IMR-90 (cell line): ENCODE results near the gene CDC37L1.

Experiments used
- BHLHE40 ChIP-seq: fragments of 150-350 bp; IDR thresholded peaks from 2 replicates; pipeline ENCODE4 v1.6.1; 2016; ENCODE audit warnings: mild to moderate bottlenecking, low read depth, low read length
- CEBPB ChIP-seq: IDR thresholded peaks from 2 replicates; pipeline ENCODE4 v1.6.1; 2012; ENCODE audit warnings: low read depth, low read length, improper control_type of control experiment
- CTCF ChIP-seq: conservative IDR thresholded peaks from 2 replicates; pipeline ENCODE4 v1.5.1; 2012; ENCODE audit warnings: mild to moderate bottlenecking, low read depth, low read length, improper control_type of control experiment
- MXI1 ChIP-seq: IDR thresholded peaks from 2 replicates; pipeline ENCODE4 v1.6.1; 2012; ENCODE audit warnings: low read depth, mild to moderate bottlenecking, low read length, moderate library complexity, borderline replicate concordance
- POLR2A ChIP-seq: IDR thresholded peaks from 2 replicates; pipeline ENCODE4 v1.6.1; 2012; ENCODE audit warnings: mild to moderate bottlenecking, low read depth, low read length
- RCOR1 ChIP-seq: IDR thresholded peaks from 2 replicates; pipeline ENCODE4 v1.6.1; 2012; ENCODE audit warnings: mild to moderate bottlenecking, low read length, improper control_type of control experiment; ENCODE audit not compliant: insufficient replicate concordance
- USF2 ChIP-seq: fragments of 150-350 bp; IDR thresholded peaks from 2 replicates; pipeline ENCODE4 v1.6.1; 2017; ENCODE audit warnings: mild to moderate bottlenecking, antibody characterized with exemption, low read length, low read depth

GRCh38 chr9:4700091-4700490 is 20.7 kb downstream of the CDC37L1 start:
- TF ChIP-seq BHLHE40 (no peak), CTCF (no peak), MXI1 (no peak), POLR2A (no peak), CEBPB (peak; percentile 85), USF2 (no peak), RCOR1 (no peak)
